Measurements from ENCODE around the gene TIMP2. TPM values are rescaled to one million over a fixed set of nuclear protein-coding genes. Genes with fewer than 3 reads are reported as not detected.

Gene TIMP2
- total and polyA plus RNA-seq, 2 experiments from 2014 or later = 10.6 to 22.5 TPM

- TF ChIP-seq, protein P1, sequence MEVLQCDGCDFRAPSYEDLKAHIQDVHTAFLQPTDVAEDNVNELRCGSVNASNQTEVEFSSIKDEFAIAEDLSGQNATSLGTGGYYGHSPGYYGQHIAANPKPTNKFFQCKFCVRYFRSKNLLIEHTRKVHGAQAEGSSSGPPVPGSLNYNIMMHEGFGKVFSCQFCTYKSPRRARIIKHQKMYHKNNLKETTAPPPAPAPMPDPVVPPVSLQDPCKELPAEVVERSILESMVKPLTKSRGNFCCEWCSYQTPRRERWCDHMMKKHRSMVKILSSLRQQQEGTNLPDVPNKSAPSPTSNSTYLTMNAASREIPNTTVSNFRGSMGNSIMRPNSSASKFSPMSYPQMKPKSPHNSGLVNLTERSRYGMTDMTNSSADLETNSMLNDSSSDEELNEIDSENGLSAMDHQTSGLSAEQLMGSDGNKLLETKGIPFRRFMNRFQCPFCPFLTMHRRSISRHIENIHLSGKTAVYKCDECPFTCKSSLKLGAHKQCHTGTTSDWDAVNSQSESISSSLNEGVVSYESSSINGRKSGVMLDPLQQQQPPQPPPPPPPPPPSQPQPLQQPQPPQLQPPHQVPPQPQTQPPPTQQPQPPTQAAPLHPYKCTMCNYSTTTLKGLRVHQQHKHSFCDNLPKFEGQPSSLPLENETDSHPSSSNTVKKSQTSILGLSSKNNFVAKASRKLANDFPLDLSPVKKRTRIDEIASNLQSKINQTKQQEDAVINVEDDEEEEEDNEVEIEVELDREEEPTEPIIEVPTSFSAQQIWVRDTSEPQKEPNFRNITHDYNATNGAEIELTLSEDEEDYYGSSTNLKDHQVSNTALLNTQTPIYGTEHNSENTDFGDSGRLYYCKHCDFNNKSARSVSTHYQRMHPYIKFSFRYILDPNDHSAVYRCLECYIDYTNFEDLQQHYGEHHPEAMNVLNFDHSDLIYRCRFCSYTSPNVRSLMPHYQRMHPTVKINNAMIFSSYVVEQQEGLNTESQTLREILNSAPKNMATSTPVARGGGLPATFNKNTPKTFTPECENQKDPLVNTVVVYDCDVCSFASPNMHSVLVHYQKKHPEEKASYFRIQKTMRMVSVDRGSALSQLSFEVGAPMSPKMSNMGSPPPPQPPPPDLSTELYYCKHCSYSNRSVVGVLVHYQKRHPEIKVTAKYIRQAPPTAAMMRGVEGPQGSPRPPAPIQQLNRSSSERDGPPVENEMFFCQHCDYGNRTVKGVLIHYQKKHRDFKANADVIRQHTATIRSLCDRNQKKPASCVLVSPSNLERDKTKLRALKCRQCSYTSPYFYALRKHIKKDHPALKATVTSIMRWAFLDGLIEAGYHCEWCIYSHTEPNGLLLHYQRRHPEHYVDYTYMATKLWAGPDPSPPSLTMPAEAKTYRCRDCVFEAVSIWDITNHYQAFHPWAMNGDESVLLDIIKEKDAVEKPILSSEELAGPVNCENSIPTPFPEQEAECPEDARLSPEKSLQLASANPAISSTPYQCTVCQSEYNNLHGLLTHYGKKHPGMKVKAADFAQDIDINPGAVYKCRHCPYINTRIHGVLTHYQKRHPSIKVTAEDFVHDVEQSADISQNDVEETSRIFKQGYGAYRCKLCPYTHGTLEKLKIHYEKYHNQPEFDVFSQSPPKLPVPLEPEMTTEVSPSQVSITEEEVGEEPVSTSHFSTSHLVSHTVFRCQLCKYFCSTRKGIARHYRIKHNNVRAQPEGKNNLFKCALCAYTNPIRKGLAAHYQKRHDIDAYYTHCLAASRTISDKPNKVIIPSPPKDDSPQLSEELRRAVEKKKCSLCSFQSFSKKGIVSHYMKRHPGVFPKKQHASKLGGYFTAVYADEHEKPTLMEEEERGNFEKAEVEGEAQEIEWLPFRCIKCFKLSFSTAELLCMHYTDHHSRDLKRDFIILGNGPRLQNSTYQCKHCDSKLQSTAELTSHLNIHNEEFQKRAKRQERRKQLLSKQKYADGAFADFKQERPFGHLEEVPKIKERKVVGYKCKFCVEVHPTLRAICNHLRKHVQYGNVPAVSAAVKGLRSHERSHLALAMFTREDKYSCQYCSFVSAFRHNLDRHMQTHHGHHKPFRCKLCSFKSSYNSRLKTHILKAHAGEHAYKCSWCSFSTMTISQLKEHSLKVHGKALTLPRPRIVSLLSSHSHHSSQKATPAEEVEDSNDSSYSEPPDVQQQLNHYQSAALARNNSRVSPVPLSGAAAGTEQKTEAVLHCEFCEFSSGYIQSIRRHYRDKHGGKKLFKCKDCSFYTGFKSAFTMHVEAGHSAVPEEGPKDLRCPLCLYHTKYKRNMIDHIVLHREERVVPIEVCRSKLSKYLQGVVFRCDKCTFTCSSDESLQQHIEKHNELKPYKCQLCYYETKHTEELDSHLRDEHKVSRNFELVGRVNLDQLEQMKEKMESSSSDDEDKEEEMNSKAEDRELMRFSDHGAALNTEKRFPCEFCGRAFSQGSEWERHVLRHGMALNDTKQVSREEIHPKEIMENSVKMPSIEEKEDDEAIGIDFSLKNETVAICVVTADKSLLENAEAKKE (CRISPR knock-in tag; IDR thresholded peaks at IDR 0.05) = no peak
- TF ChIP-seq, protein P2, sequence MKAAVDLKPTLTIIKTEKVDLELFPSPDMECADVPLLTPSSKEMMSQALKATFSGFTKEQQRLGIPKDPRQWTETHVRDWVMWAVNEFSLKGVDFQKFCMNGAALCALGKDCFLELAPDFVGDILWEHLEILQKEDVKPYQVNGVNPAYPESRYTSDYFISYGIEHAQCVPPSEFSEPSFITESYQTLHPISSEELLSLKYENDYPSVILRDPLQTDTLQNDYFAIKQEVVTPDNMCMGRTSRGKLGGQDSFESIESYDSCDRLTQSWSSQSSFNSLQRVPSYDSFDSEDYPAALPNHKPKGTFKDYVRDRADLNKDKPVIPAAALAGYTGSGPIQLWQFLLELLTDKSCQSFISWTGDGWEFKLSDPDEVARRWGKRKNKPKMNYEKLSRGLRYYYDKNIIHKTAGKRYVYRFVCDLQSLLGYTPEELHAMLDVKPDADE (IDR thresholded peaks at IDR 0.05) = no peak
Observed at GRCh38 chr17:78908426-78908825, 16.8 kb downstream of the TIMP2 start (continued).

GRCh38 chr17:78905541-78905940, 19.6 kb downstream of the TIMP2 start:
- Histone ChIP-seq H3K4me3 (no peak overlapping the region), H3K4me2 (no peak overlapping the region), H3K4me1 (ENCODE audit: insufficient read depth) (peaks cover under 1% of the 10 kb centered on the region; the same call in 1 of the 2 replicates), H3K27ac (ENCODE audit: low read depth) (no peak overlapping the region), H2AFZ (no peak overlapping the region), H3K27me3 (ENCODE audit: insufficient read depth) (no peaks in the 10 kb centered on the region), H3K79me2 (replicated peaks; ENCODE audit: insufficient read depth) (peaks cover 18% of the 10 kb centered on the region; the same call in 1 of the 2 replicates), H3K36me3 (ENCODE audit: insufficient read depth) (no peaks in the 10 kb centered on the region), H4K20me1 (replicated peaks; ENCODE audit: insufficient read depth) (no peaks in the 10 kb centered on the region; the same call in 1 of the 2 replicates), H3K9me2 (ENCODE audit: insufficient read depth) (no peaks in the 10 kb centered on the region), H3F3A (replicated peaks; ENCODE audit: low read depth) (no peaks in the 10 kb centered on the region)
- H3K27ac Mint-ChIP-seq = no peak overlapping the region
- no peak overlapping the region for H3K4me3 Mint-ChIP-seq
- no peaks in the 10 kb centered on the region for H3K36me3 Mint-ChIP-seq (ENCODE audit: low read depth)
- H3K4me1 Mint-ChIP-seq = peaks cover 25% of the 10 kb centered on the region
- peaks cover 16% of the 10 kb centered on the region for H3K27me3 Mint-ChIP-seq (ENCODE audit: insufficient read depth, low read depth, poor library complexity)
- DNase-seq (ENCODE audit: low spot score) = no peak
- no peak for ATAC-seq
- no peaks in the 10 kb centered on the region for H3K9me3 Mint-ChIP-seq
- no peak for TF ChIP-seq REST (IDR thresholded peaks at IDR 0.05; ENCODE audit: unreplicated experiment)
- TF ChIP-seq, protein P2 (IDR thresholded peaks at IDR 0.05) = no peak
- TF ChIP-seq EZH2 (IDR thresholded peaks at IDR 0.05; ENCODE audit: low read depth, unreplicated experiment) = no peak
- TF ChIP-seq EZH2phosphoT487 (IDR thresholded peaks at IDR 0.05; ENCODE audit: unreplicated experiment) = no peak
- TF ChIP-seq ZNF331 (CRISPR knock-in tag; IDR thresholded peaks at IDR 0.05; ENCODE audit: low read depth) = no peak
- no peak for TF ChIP-seq ZNF114 (CRISPR knock-in tag; IDR thresholded peaks at IDR 0.05)

Data from GM23338 (cell line).